ENCODE data around the gene IQSEC2. TPM values are rescaled to one million over a fixed set of nuclear protein-coding genes. Genes with fewer than 3 reads are reported as not detected.

IQSEC2 gene
- total and polyA plus RNA-seq, 2 of the 4 experiments (the other 2 are of a cell fraction) = 2.5 to 11.4 TPM

DNA sequence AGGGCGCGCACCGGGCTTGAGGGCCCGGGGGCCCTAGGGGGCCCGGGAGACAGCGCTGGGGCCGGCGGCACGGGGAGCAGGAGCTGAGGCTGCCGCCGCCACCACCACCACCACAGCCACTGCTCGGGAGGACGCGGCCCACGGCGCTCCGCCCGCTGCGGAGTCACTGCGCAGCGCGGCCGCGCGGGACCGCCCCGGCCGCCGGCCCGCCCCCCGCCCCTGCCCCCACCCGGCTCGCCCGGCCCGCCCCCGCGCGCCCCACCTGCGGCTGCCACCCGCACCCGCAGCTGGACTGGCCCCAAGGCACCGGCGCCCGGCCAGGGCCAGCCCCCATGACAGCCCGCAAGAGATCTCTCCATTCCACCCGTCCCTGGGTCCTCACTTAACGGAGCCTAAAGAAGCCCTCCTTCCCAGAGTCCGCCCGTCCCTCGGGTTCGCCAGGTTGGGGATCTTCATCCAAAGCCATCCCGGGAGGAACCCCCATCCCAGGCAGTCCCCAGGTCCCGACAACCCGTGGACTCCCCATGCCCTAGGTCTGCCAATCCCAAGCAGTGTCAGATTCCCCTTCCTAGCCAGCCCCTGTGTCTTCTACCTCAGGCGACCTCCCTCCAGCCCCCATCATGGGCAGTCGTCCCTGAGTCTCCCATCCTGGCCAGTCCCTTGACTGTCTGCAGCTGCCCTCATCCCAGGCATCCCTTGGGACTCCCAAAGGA, 40.0 kb upstream of the IQSEC2 start:
- H3K9ac ChIP-seq (ENCODE audit: low read depth, low read length) = no peak overlapping the region
- in situ Hi-C loops (cut with MboI; ENCODE audit: low sequenced_read_pairs) = no loop called here
- intact Hi-C loops (cut with micrococcal nuclease) = loop anchor here (5.0 to 10.0 kb wide), 2 partner anchors 77 to 1406 kb away; no protein-coding TSS in a partner anchor

More for the DNA sequence above, 40.0 kb upstream of the IQSEC2 start:
- peak overlapping the region; percentile 61 for H3K4me3 ChIP-seq (ENCODE audit: insufficient read depth, low read depth, low read length)
- no peak overlapping the region for H4K8ac ChIP-seq (ENCODE audit: low read depth in 2 of 2, low read length in 2 of 2)
- peak overlapping the region; percentile 76 for H2AK9ac ChIP-seq (replicated peaks; ENCODE audit: low read depth, low read length, poor library complexity)
- H2BK15ac ChIP-seq (ENCODE audit: low read depth, low read length) = no peak overlapping the region
- no TSS peak for BruUV-seq (replicated peaks)
- CTCF ChIA-PET = no interaction called here
- H4K20me1 ChIP-seq (ENCODE audit: insufficient read depth, low read length) = no peaks in the 10 kb centered on the region
- no peaks in the 10 kb centered on the region for H3K36me3 ChIP-seq (ENCODE audit: control insufficient read depth, insufficient read depth, low read length)
- POLR2A ChIA-PET (ENCODE audit: unreplicated experiment) = no interaction called here
- dilution Hi-C loops (cut with HindIII; ENCODE audit: low sequenced_read_pairs, unreplicated experiment) = no loop called here
- H3K56ac ChIP-seq (ENCODE audit: extremely low read depth, insufficient read depth, low read length) = no peak overlapping the region
- H2AFZ ChIP-seq (replicated peaks; ENCODE audit: low read length, poor library complexity) = peak overlapping the region; percentile 89
- no peaks in the 10 kb centered on the region for H3K79me1 ChIP-seq (ENCODE audit: low read depth in 1 of 2, low read length in 2 of 2)
- no peak overlapping the region for H4K5ac ChIP-seq (ENCODE audit: low read depth, low read length)
- TF ChIP-seq USF2 (IDR thresholded peaks at IDR 0.05; ENCODE audit: low read depth, low read length) (no peak), SMC3 (IDR thresholded peaks at IDR 0.05; ENCODE audit: low read depth, low read length) (no peak)
- peaks cover 64% of the 10 kb centered on the region for H3K27me3 ChIP-seq (ENCODE audit: control insufficient read depth, insufficient read depth, low read length)
- DNase-seq = no peak
- no peaks in the 10 kb centered on the region for H3K9me3 ChIP-seq (ENCODE audit: control insufficient read depth, insufficient read depth, low read length)
- H2BK120ac ChIP-seq (ENCODE audit: low read depth, low read length) = no peak overlapping the region
- H3K18ac ChIP-seq (ENCODE audit: low read depth, low read length) = no peak overlapping the region
- no peak overlapping the region for H3K23ac ChIP-seq (ENCODE audit: low read depth, low read length)
- no peak overlapping the region for H2AK5ac ChIP-seq (ENCODE audit: low read depth, low read length)
- ATAC-seq (ENCODE audit: low read depth) = peak; percentile 69
- WGBS, 2 experiments (ENCODE audit: extremely low coverage in 2 of 2, insufficient read length in 1 of 2) = 3% methylated on average over 10 of the region's 56 CpGs; no CpG with 5 or more reads in 1 of the 2 experiments
- H3K4me2 ChIP-seq (ENCODE audit: low read depth, low read length) = no peak overlapping the region
- no peak overlapping the region for H4K91ac ChIP-seq (ENCODE audit: insufficient read depth, low read depth, low read length)
- no peak overlapping the region for H2BK20ac ChIP-seq (ENCODE audit: low read depth, low read length)
- no peak overlapping the region for H3K4ac ChIP-seq (ENCODE audit: low read depth, low read length)
- no peaks in the 10 kb centered on the region for H3K4me1 ChIP-seq (ENCODE audit: control insufficient read depth, insufficient read depth, low read length)
- no peak overlapping the region for H2BK5ac ChIP-seq (ENCODE audit: low read depth, low read length, poor library complexity, severe bottlenecking)
- no peak overlapping the region for H3K14ac ChIP-seq (replicated peaks; ENCODE audit: low read depth, low read length)
- 0 out of 2 replicates have a peak, but pooled peaks cover 3% of the 10 kb centered on the region for H3K9me1 ChIP-seq (ENCODE audit: insufficient read depth, low read length)
- H3K27ac ChIP-seq (ENCODE audit: insufficient read depth, low read length) = no peak overlapping the region
